ENCODE data around the gene C17orf50. TPM values are rescaled to one million over a fixed set of nuclear protein-coding genes. Genes with fewer than 3 reads are reported as not detected.

The C17orf50 gene
- total RNA-seq, 2 experiments from 2014 or later: not detected

DNA sequence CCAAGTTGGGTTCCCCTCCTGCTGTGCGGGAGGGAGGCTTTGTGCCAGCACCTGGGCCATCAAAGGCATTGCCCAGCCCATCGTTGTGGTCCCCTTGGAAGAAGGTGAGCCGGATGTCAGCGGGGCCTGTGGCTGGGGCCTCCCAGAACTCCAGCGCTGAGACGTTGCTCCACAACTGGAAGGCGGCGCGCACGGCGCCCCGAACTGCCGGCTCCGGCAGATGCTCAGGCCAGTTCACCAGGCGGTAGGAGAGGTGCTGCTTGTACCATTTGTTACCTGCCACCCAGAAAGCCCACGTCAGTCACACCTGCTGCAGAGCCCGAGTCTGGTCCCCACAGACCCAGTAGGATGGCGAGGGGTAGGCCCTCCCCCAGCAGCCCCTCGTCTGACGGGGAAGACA is 12.4 kb downstream of the C17orf50 start:
- ATAC-seq: no peak
- peaks cover 18% of the 10 kb centered on the region for H3K27me3 Mint-ChIP-seq (ENCODE audit: low read depth)
- no peak overlapping the region for H3K4me3 Mint-ChIP-seq
- no peak for DNase-seq
- no peaks in the 10 kb centered on the region for H3K36me3 Mint-ChIP-seq (ENCODE audit: low read depth)
- ChIA-PET POLR2A (interaction anchor here (0.6 kb wide), 1 partner anchor 196 kb away, joined by 3 read pairs; no protein-coding TSS in a partner anchor), CTCF (no interaction called here)
- no peaks in the 10 kb centered on the region for H3K4me1 Mint-ChIP-seq (ENCODE audit: low read depth)
- no peak overlapping the region for H3K27ac Mint-ChIP-seq
- no peaks in the 10 kb centered on the region for H3K9me3 Mint-ChIP-seq (ENCODE audit: insufficient read depth)

- no peaks in the 10 kb centered on the region for H3K36me3 Mint-ChIP-seq (ENCODE audit: low read depth)
- no peak overlapping the region for H3K27ac Mint-ChIP-seq
- POLR2A ChIA-PET: no interaction called here
These were observed 13.2 kb downstream of the C17orf50 start for GRCh38 chr17:35773679-35774425.

GRCh38 chr17:35774499-35774898 is 13.8 kb downstream of the C17orf50 start:
- Mint-ChIP-seq H3K9me3 (ENCODE audit: insufficient read depth) (no peaks in the 10 kb centered on the region), H3K27me3 (ENCODE audit: low read depth) (peaks cover 21% of the 10 kb centered on the region), H3K36me3 (ENCODE audit: low read depth) (no peaks in the 10 kb centered on the region), H3K4me3 (no peak overlapping the region), H3K4me1 (ENCODE audit: low read depth) (no peaks in the 10 kb centered on the region), H3K27ac (no peak overlapping the region)
- POLR2A ChIA-PET: no interaction called here
- ATAC-seq (no peak), DNase-seq (no peak)
- CTCF ChIA-PET: interaction anchor here (1.4 kb wide), 2 partner anchors 10 to 374 kb away, joined by 3 to 5 read pairs; no protein-coding TSS in a partner anchor

More at GRCh38 chr17:35773679-35774425, 13.2 kb downstream of the C17orf50 start:
- no peaks in the 10 kb centered on the region for H3K9me3 Mint-ChIP-seq (ENCODE audit: insufficient read depth)
- H3K4me1 Mint-ChIP-seq (ENCODE audit: low read depth): no peaks in the 10 kb centered on the region
- ATAC-seq: no peak
- no peak for DNase-seq
- peaks cover 19% of the 10 kb centered on the region for H3K27me3 Mint-ChIP-seq (ENCODE audit: low read depth)
- no peak overlapping the region for H3K4me3 Mint-ChIP-seq
- CTCF ChIA-PET: interaction anchor here (1.4 kb wide), 1 partner anchor 10 kb away, joined by 5 read pairs; no protein-coding TSS in a partner anchor

DNA sequence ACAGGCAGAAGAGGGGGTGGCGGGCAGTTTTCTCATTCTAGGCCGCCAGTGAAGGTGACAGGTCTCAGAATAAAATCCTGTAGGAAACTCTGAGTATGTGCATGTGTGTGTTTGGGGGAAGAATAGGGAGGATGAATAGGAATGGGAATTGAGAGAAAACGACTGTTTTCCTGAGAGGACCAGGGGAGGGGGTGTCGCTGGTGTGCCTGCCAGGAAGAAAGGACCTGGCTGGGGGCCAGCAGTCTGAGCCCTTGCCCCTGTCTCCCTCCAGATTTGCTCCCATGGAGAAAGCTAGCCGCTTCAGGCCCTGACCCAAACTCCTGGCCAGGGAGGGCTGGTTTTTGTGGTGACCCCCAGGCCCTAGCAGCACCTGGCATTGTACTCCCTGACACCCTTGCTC is 14.4 kb downstream of the C17orf50 start:
- CTCF ChIA-PET: interaction anchor here (0.9 to 3.8 kb wide), 3 partner anchors 8 to 374 kb away, joined by 3 to 25 read pairs (median 3); no protein-coding TSS in a partner anchor
- no peaks in the 10 kb centered on the region for H3K4me1 Mint-ChIP-seq (ENCODE audit: low read depth)
- POLR2A ChIA-PET: no interaction called here

GRCh38 chr17:35775583-35775982 is 14.9 kb downstream of the C17orf50 start:
- no peaks in the 10 kb centered on the region for H3K4me1 Mint-ChIP-seq (ENCODE audit: low read depth)
- ChIA-PET CTCF (interaction anchor here (0.9 to 3.8 kb wide), 3 partner anchors 9 to 373 kb away, joined by 3 to 25 read pairs (median 3); no protein-coding TSS in a partner anchor), POLR2A (no interaction called here)
- no peaks in the 10 kb centered on the region for H3K9me3 Mint-ChIP-seq (ENCODE audit: insufficient read depth)
- H3K36me3 Mint-ChIP-seq (ENCODE audit: low read depth): no peaks in the 10 kb centered on the region
- ATAC-seq (no peak), DNase-seq (no peak)
- peaks cover 21% of the 10 kb centered on the region for H3K27me3 Mint-ChIP-seq (ENCODE audit: low read depth)
- no peak overlapping the region for H3K27ac Mint-ChIP-seq
- no peak overlapping the region for H3K4me3 Mint-ChIP-seq

More for the DNA sequence above, 14.4 kb downstream of the C17orf50 start:
- no peaks in the 10 kb centered on the region for H3K9me3 Mint-ChIP-seq (ENCODE audit: insufficient read depth)
- H3K27me3 Mint-ChIP-seq (ENCODE audit: low read depth): peaks cover 21% of the 10 kb centered on the region
- no peak overlapping the region for H3K4me3 Mint-ChIP-seq
- H3K36me3 Mint-ChIP-seq (ENCODE audit: low read depth): no peaks in the 10 kb centered on the region
- DNase-seq (no peak), ATAC-seq (no peak)
- no peak overlapping the region for H3K27ac Mint-ChIP-seq

GRCh38 chr17:35778641-35779196 is 18.0 kb downstream of the C17orf50 start:
- CTCF ChIA-PET: interaction anchor here (1.0 to 4.3 kb wide), 5 partner anchors 15 to 165 kb away, joined by 3 to 34 read pairs (median 4); no protein-coding TSS in a partner anchor
- ATAC-seq: no peak
- no peaks in the 10 kb centered on the region for H3K9me3 Mint-ChIP-seq (ENCODE audit: insufficient read depth)

DNA sequence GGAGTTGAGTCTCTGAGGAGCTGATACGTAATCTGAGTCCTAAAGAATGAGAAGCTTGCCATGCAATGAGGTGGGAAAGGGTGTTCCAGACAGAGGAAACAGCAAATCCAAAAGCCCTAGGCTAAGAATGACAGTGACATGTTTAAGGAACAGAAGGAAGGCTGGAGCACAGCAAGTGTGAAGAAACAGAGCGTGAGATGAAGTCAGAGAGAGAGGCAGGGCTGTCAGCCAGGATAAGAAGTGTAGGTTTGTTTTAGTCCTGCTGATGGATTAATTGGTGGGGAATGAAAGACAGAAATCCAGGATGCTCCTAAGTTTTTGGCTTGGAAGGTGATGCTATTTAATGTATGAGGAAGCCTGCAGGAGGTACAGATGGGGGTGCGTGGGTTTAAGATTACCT is 20.3 kb downstream of the C17orf50 start:
- Mint-ChIP-seq H3K4me1 (ENCODE audit: low read depth) (no peaks in the 10 kb centered on the region), H3K27me3 (ENCODE audit: low read depth) (peaks cover 13% of the 10 kb centered on the region), H3K4me3 (no peak overlapping the region), H3K9me3 (ENCODE audit: insufficient read depth) (no peaks in the 10 kb centered on the region), H3K27ac (no peak overlapping the region), H3K36me3 (ENCODE audit: low read depth) (no peaks in the 10 kb centered on the region)
- no peak for DNase-seq
- ChIA-PET POLR2A (interaction anchor here (1.1 kb wide), 1 partner anchor 28 kb away, joined by 4 read pairs; the partner anchor contains the start of gene TAF15), CTCF (interaction anchor here (1.0 to 4.3 kb wide), 4 partner anchors 12 to 29 kb away, joined by 3 to 34 read pairs (median 4); partner anchors contain the start of gene TAF15)
- ATAC-seq: no peak

More at GRCh38 chr17:35778641-35779196, 18.0 kb downstream of the C17orf50 start:
- H3K27ac Mint-ChIP-seq: no peak overlapping the region
- H3K27me3 Mint-ChIP-seq (ENCODE audit: low read depth): peaks cover 21% of the 10 kb centered on the region
- no peak overlapping the region for H3K4me3 Mint-ChIP-seq
- no peaks in the 10 kb centered on the region for H3K36me3 Mint-ChIP-seq (ENCODE audit: low read depth)
- no peaks in the 10 kb centered on the region for H3K4me1 Mint-ChIP-seq (ENCODE audit: low read depth)
- POLR2A ChIA-PET: no interaction called here
- DNase-seq: no peak

DNA sequence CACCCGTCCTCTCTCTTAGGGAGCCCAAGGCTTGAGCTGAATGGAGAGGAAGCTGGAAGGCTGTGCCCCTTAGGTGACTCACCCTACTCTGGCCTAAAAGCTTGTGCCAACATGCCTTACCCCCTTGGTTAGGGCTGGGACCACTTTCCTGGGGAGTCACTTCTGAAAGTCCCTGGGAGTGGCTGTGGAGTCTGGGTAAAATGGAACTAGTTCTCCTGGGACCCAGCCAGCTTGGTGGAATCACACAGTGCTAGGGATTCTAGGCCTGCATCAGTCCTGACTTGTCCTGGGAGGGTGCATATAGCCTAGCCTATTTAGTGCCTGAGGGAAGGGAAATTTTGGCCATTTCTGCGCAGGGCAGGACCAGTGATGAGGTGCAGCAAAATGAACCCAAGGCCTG is 24.2 kb downstream of the C17orf50 start:
- H3K4me1 Mint-ChIP-seq (ENCODE audit: low read depth): peaks cover 7% of the 10 kb centered on the region
- DNase-seq: no peak
- H3K27ac Mint-ChIP-seq: no peak overlapping the region
- no peaks in the 10 kb centered on the region for H3K36me3 Mint-ChIP-seq (ENCODE audit: low read depth)
- peaks cover 16% of the 10 kb centered on the region for H3K27me3 Mint-ChIP-seq (ENCODE audit: low read depth)
- H3K4me3 Mint-ChIP-seq: no peak overlapping the region
- H3K9me3 Mint-ChIP-seq (ENCODE audit: insufficient read depth): no peaks in the 10 kb centered on the region
- ChIA-PET CTCF (interaction anchor here (1.0 to 6.6 kb wide), 5 partner anchors 11 to 172 kb away, joined by 3 to 56 read pairs (median 4); no protein-coding TSS in a partner anchor), POLR2A (interaction anchor here (1.5 to 2.6 kb wide), 2 partner anchors 20 to 24 kb away, joined by 3 to 10 read pairs; partner anchors contain the start of gene TAF15)
- no peak for ATAC-seq

DNA sequence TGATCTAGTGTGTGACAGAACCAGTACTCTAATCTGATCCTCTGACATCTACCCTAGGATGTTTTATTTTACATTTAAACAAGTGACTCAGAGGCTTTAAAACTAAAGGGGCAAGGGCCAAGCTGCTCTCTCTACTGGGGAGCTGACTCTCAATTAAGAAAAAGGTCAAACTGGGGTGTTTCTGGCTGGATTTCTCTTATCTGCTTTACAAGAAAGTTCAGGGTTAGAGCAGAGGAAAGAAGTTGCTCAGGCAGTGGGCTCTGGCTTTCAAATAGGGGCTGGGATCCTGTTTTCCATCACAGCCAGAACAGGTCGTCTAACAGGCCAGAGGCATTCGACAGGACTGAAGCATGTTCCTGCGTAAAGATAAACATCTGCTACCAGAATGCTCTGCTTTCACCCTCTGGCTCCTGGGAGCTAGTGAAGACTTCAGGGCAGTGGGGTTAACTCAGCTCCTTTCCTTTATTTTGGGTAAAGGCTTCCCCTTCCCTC is 26.3 kb downstream of the C17orf50 start:
- Mint-ChIP-seq H3K9me3 (ENCODE audit: insufficient read depth) (no peaks in the 10 kb centered on the region), H3K4me3 (no peak overlapping the region), H3K27me3 (ENCODE audit: low read depth) (peaks cover 13% of the 10 kb centered on the region), H3K36me3 (ENCODE audit: low read depth) (no peaks in the 10 kb centered on the region), H3K27ac (no peak overlapping the region), H3K4me1 (ENCODE audit: low read depth) (peaks cover 7% of the 10 kb centered on the region)
- ChIA-PET CTCF (interaction anchor here (6.6 kb wide), 1 partner anchor 23 kb away, joined by 56 read pairs; no protein-coding TSS in a partner anchor), POLR2A (interaction anchor here (0.6 kb wide), 1 partner anchor 108 kb away, joined by 6 read pairs; no protein-coding TSS in a partner anchor)
- DNase-seq: no peak
- ATAC-seq: no peak

GRCh38 chr17:35788477-35789368 is 28.0 kb downstream of the C17orf50 start:
- Mint-ChIP-seq H3K4me3 (no peak overlapping the region), H3K27me3 (ENCODE audit: low read depth) (peaks cover 24% of the 10 kb centered on the region), H3K9me3 (ENCODE audit: insufficient read depth) (no peaks in the 10 kb centered on the region), H3K27ac (no peak overlapping the region), H3K36me3 (ENCODE audit: low read depth) (no peaks in the 10 kb centered on the region), H3K4me1 (ENCODE audit: low read depth) (peaks cover 7% of the 10 kb centered on the region)
- POLR2A ChIA-PET: no interaction called here
- ATAC-seq (no peak), DNase-seq (no peak)
- CTCF ChIA-PET: interaction anchor here (0.7 to 6.6 kb wide), 5 partner anchors 11 to 42 kb away, joined by 3 to 56 read pairs (median 5); no protein-coding TSS in a partner anchor

DNA sequence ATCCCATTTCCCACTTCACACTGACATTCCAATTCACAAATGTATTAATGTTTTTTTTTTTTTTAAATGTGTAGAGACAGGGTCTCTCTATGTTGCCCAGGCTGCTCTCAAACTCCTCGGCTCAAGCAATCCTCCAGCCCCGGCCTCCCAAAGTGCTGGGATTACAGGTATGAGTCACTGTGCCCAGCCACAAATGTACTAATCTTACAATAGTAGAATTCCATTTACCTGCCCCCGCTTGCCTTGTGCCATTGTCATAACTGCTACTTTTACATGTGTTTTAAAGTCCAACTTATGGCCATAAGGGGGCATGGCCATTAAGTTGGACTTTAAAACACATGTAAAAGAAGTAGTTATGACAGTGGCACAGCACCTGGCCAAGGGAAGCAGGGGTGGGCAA is 30.2 kb downstream of the C17orf50 start:
- DNase-seq (no peak), ATAC-seq (no peak)
- CTCF ChIA-PET: interaction anchor here (1.9 kb wide), 1 partner anchor 18 kb away, joined by 8 read pairs; the partner anchor contains the start of gene TAF15
- Mint-ChIP-seq H3K27me3 (ENCODE audit: low read depth) (peaks cover 37% of the 10 kb centered on the region), H3K9me3 (ENCODE audit: insufficient read depth) (no peaks in the 10 kb centered on the region), H3K4me3 (no peak overlapping the region), H3K27ac (no peak overlapping the region), H3K36me3 (ENCODE audit: low read depth) (no peaks in the 10 kb centered on the region), H3K4me1 (ENCODE audit: low read depth) (peaks cover 17% of the 10 kb centered on the region)
- POLR2A ChIA-PET: no interaction called here
